IMR-90 (cell line): ENCODE results near the gene NGFR. TPM values are rescaled to one million over a fixed set of nuclear protein-coding genes. Genes with fewer than 3 reads are reported as not detected.

Experiments used
- ATAC-seq: fragments of 200-7000 bp; cut with Tn5 transposase; 2 replicates; pipeline ENCODE4 v1.9.1; 2020; ENCODE audit warnings: low read depth, mild to moderate bottlenecking, moderate library complexity
- BruUV-seq: library from RNA; stranded (reverse); fragments of 400-500 nt; replicated peaks from 2 replicates; lab custom pipeline; 2021; lab: Mats Ljungman, UMichigan
- CTCF ChIA-PET: fragments of 300-600 bp; formaldehyde crosslinking; extraction: SDS; loops from one replicate; lab custom pipeline; 2021; ENCODE audit warnings: antibody characterized with exemption; lab: Yijun Ruan, JAX
- POLR2A ChIA-PET: fragments of 300-600 bp; sonication (Branson Sonifier 250); formaldehyde crosslinking; loops from one replicate; lab custom pipeline; 2022; ENCODE audit warnings: antibody characterized with exemption; ENCODE audit not compliant: unreplicated experiment; lab: Charles Lee
- DNase-seq: peaks from one replicate; pipeline ENCODE4 v3.0.0; 2013
- H2AFZ ChIP-seq: replicated peaks from 2 replicates; pipeline ENCODE3; 2013; ENCODE audit warnings: low read length, mild to moderate bottlenecking; ENCODE audit not compliant: poor library complexity
- H2AK5ac ChIP-seq: 2 replicates; pipeline ENCODE4 v1.6.1; 2013; ENCODE audit warnings: low read depth, low read length, inconsistent platforms
- H2AK9ac ChIP-seq: replicated peaks from 2 replicates; pipeline ENCODE3; 2013; ENCODE audit warnings: mild to moderate bottlenecking, low read depth, low read length, moderate library complexity; ENCODE audit not compliant: poor library complexity
- H2BK120ac ChIP-seq: 2 replicates; pipeline ENCODE4 v1.6.1; 2013; ENCODE audit warnings: low read depth, low read length, inconsistent platforms
- H2BK15ac ChIP-seq: 3 replicates; pipeline ENCODE4 v1.6.1; 2013; ENCODE audit warnings: low read depth, low read length, inconsistent platforms
- H2BK20ac ChIP-seq: 2 replicates; pipeline ENCODE4 v1.6.1; 2013; ENCODE audit warnings: low read depth, mild to moderate bottlenecking, inconsistent platforms, low read length, moderate library complexity
- H2BK5ac ChIP-seq: 2 replicates; pipeline ENCODE4 v1.6.1; 2013; ENCODE audit warnings: mild to moderate bottlenecking, low read depth, low read length, inconsistent platforms; ENCODE audit not compliant: poor library complexity, severe bottlenecking
- H3K14ac ChIP-seq: replicated peaks from 2 replicates; pipeline ENCODE4 v1.6.1; 2013; ENCODE audit warnings: low read depth, low read length, inconsistent platforms
- H3K18ac ChIP-seq: 2 replicates; pipeline ENCODE4 v1.6.1; 2013; ENCODE audit warnings: low read depth, low read length, control low read depth
- H3K23ac ChIP-seq: 2 replicates; pipeline ENCODE4 v1.6.1; 2013; ENCODE audit warnings: low read depth, low read length, inconsistent platforms
- H3K27ac ChIP-seq: 2 replicates; pipeline ENCODE4 v1.5.1; 2013; ENCODE audit warnings: mild to moderate bottlenecking, control low read depth, low read length; ENCODE audit not compliant: insufficient read depth
- H3K27me3 ChIP-seq: 2 replicates; pipeline ENCODE4 v1.6.1; 2013; ENCODE audit warnings: low read length; ENCODE audit not compliant: control insufficient read depth, insufficient read depth
- H3K36me3 ChIP-seq: 2 replicates; pipeline ENCODE4 v1.6.1; 2013; ENCODE audit warnings: low read length, mixed read lengths; ENCODE audit not compliant: control insufficient read depth, insufficient read depth
- H3K4ac ChIP-seq: 2 replicates; pipeline ENCODE4 v1.6.1; 2013; ENCODE audit warnings: low read depth, low read length, inconsistent platforms
- H3K4me1 ChIP-seq: 2 replicates; pipeline ENCODE4 v1.6.1; 2013; ENCODE audit warnings: low read length, mixed read lengths; ENCODE audit not compliant: control insufficient read depth, insufficient read depth
- H3K4me2 ChIP-seq: 2 replicates; pipeline ENCODE4 v1.6.1; 2013; ENCODE audit warnings: low read depth, mild to moderate bottlenecking, control low read depth, low read length, moderate library complexity
- H3K4me3 ChIP-seq: 2 replicates; pipeline ENCODE4 v1.5.1; 2013; ENCODE audit warnings: low read depth, mild to moderate bottlenecking, control low read depth, low read length, moderate library complexity; ENCODE audit not compliant: insufficient read depth
- H3K56ac ChIP-seq: 2 replicates; pipeline ENCODE4 v1.6.1; 2013; ENCODE audit warnings: low read length, inconsistent platforms; ENCODE audit not compliant: insufficient read depth; ENCODE audit errors: extremely low read depth
- H3K79me1 ChIP-seq, 2 experiments: 2 replicates each; pipeline ENCODE4 v1.6.1; 2013; ENCODE audit warnings: low read length in 2 of 2, inconsistent platforms in 1 of 2, low read depth in 1 of 2
- H3K9ac ChIP-seq: 2 replicates; pipeline ENCODE4 v1.6.1; 2013; ENCODE audit warnings: low read depth, low read length, control low read depth
- H3K9me1 ChIP-seq: 2 replicates; pipeline ENCODE4 v1.6.1; 2013; ENCODE audit warnings: low read length, inconsistent platforms; ENCODE audit not compliant: insufficient read depth
- H3K9me3 ChIP-seq: 2 replicates; pipeline ENCODE4 v1.6.1; 2013; ENCODE audit warnings: low read length; ENCODE audit not compliant: control insufficient read depth, insufficient read depth
- H4K20me1 ChIP-seq: 2 replicates; pipeline ENCODE4 v1.6.1; 2013; ENCODE audit warnings: low read length, inconsistent platforms; ENCODE audit not compliant: insufficient read depth
- H4K5ac ChIP-seq: 2 replicates; pipeline ENCODE4 v1.6.1; 2013; ENCODE audit warnings: mild to moderate bottlenecking, low read depth, low read length, control low read depth
- H4K8ac ChIP-seq, 2 experiments: 2 replicates each; pipeline ENCODE4 v1.6.1; 2013; ENCODE audit warnings: low read depth in 2 of 2, low read length in 2 of 2, control low read depth in 1 of 2, inconsistent platforms in 1 of 2
- H4K91ac ChIP-seq: 2 replicates; pipeline ENCODE4 v1.6.1; 2013; ENCODE audit warnings: low read depth, low read length, inconsistent platforms; ENCODE audit not compliant: insufficient read depth
- CHD1 ChIP-seq: IDR thresholded peaks from 2 replicates; pipeline ENCODE4 v1.6.1; 2012; ENCODE audit warnings: low read depth, low read length, improper control_type of control experiment
- NFE2L2 ChIP-seq: fragments of 150-350 bp; IDR thresholded peaks from 2 replicates; pipeline ENCODE4 v1.6.1; 2016; ENCODE audit warnings: low read depth, mild to moderate bottlenecking, low read length
- whole genome bisulfite sequencing, 2 experiments: methylation state at CpG; one replicate each; pipeline versions ENCODE4 v1.1.5 to v1.1.7; 2013; ENCODE audit warnings: missing lambda C conversion rate in 2 of 2; ENCODE audit not compliant: insufficient read length in 1 of 2; ENCODE audit errors: extremely low coverage in 2 of 2; 5-methylcytosine and 5-hydroxymethylcytosine counted together
- dilution Hi-C: fragments of 300-500 bp; cut with HindIII; formaldehyde crosslinking; loops from one replicate; pipeline ENCODE4 v1.14.3; 2018; ENCODE audit warnings: low sequenced_read_pairs; ENCODE audit not compliant: unreplicated experiment
- in situ Hi-C: fragments of 300-500 bp; cut with MboI; formaldehyde crosslinking; loops from 3 replicates; pipeline ENCODE4 v1.14.3; 2019; ENCODE audit warnings: low sequenced_read_pairs, inconsistent platforms, mixed read lengths
- intact Hi-C: fragments of 100-400 bp; cut with micrococcal nuclease; formaldehyde crosslinking; loops from 2 replicates; pipeline ENCODE4 v1.10.0; 2022
- polyA plus RNA-seq, 3 experiments: library from polyadenylated mRNA; depleted of rRNA; stranded (reverse); fragments of >200 nt; gene quantifications; 2 replicates each; pipeline ENCODE4 v1.2.3, GENCODE V29; 2012; ENCODE audit warnings: low replicate concordance in 1 of 3
- total RNA-seq: library from RNA; depleted of rRNA; stranded (reverse); fragments of >200 nt; gene quantifications from 2 replicates; pipeline ENCODE4 v1.2.3, GENCODE V29; 2012
- TF ChIP-seq, protein P1 (sequence below): fragments of 150-350 bp; IDR thresholded peaks from 2 replicates; pipeline ENCODE4 v1.6.1; 2017; ENCODE audit warnings: mild to moderate bottlenecking, antibody characterized with exemption, low read length, low read depth

The NGFR gene
- total and polyA plus RNA-seq, 2 of the 4 experiments (the other 2 are of a cell fraction): 0.15 to 0.18 TPM

DNA sequence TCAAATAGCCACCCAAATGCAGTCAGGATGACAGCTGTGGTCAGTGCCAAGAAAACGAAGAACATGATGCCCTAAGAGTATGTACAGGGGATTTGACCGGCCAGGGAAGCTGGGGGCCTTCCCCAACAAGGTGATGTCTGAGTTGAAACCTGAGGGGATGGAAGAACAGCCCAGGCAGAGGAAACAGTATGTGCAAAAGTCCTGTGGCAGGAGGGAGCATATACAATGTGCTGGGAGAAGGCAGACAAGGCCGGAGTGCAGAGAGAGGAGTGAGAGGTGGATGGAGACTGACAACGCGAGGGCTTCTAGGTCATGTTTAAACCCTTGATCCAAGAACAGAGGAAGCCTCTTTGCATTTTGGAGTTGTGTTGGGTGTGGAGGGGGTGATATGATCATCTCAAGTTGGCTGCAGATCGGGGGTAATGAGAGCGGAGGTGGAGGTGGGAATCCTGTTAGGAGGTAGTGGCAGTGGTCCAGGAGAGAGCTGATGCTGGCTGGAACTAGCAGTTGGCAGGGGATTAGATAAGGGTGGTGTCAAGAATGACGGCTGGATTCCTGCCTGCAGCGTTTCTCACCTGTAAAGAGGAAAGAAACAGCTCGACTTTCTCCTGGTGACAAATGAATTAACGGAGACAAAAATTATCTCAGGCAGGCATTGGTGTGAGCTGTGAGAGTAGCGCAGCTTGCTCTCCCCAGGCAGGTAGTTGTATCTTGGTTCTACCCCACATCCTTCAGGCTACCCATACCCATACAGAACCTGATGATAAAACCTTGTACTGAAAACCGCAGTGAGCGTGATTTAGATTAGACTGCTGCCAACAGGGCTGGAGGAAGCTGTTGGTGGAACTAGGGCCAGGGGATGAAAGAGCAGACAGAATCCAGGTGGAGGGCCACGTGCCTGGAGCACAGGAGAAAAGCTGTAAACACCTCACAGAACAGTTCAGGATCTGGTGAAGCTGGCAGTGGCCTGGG lies 37.2 kb upstream of the NGFR start:
- Histone ChIP-seq H3K27me3 (peaks cover 48% of the 10 kb centered on the region), H3K4me3 (no peak overlapping the region), H2BK5ac (no peak overlapping the region), H3K23ac (no peak overlapping the region), H3K9me1 (peaks cover 3% of the 10 kb centered on the region; the same call in 1 of the 2 replicates), H4K20me1 (no peaks in the 10 kb centered on the region), H2BK15ac (no peak overlapping the region), H4K5ac (no peak overlapping the region), H3K9me3 (no peaks in the 10 kb centered on the region), H3K18ac (no peak overlapping the region), H2BK120ac (no peak overlapping the region), H3K9ac (no peak overlapping the region), H3K79me1 (no peaks in the 10 kb centered on the region), H3K4me1 (peaks cover 6% of the 10 kb centered on the region), H2BK20ac (no peak overlapping the region), H2AK5ac (no peak overlapping the region), H3K56ac (no peak overlapping the region), H3K27ac (no peak overlapping the region), H4K8ac (no peak overlapping the region), H3K4me2 (no peak overlapping the region), H3K14ac (no peak overlapping the region), H2AK9ac (no peak overlapping the region), H4K91ac (no peak overlapping the region), H2AFZ (no peak overlapping the region), H3K36me3 (no peaks in the 10 kb centered on the region), H3K4ac (no peak overlapping the region)
- DNase-seq (no peak), ATAC-seq (no peak)
- dilution Hi-C loops (no loop called here), intact Hi-C loops (no loop called here), in situ Hi-C loops (no loop called here)
- no TSS peak for BruUV-seq
- POLR2A ChIA-PET: no interaction called here
- WGBS, 2 experiments: 61% methylated on average over 7 of the region's 15 CpGs; no CpG with 5 or more reads in 1 of the 2 experiments
- TF ChIP-seq CHD1: no peak
- TF ChIP-seq, protein P1, sequence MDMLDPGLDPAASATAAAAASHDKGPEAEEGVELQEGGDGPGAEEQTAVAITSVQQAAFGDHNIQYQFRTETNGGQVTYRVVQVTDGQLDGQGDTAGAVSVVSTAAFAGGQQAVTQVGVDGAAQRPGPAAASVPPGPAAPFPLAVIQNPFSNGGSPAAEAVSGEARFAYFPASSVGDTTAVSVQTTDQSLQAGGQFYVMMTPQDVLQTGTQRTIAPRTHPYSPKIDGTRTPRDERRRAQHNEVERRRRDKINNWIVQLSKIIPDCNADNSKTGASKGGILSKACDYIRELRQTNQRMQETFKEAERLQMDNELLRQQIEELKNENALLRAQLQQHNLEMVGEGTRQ: no peak
- no peak for TF ChIP-seq NFE2L2
- CTCF ChIA-PET: no interaction called here
